Measurements from ENCODE around the gene C6.

C6 gene

DNA sequence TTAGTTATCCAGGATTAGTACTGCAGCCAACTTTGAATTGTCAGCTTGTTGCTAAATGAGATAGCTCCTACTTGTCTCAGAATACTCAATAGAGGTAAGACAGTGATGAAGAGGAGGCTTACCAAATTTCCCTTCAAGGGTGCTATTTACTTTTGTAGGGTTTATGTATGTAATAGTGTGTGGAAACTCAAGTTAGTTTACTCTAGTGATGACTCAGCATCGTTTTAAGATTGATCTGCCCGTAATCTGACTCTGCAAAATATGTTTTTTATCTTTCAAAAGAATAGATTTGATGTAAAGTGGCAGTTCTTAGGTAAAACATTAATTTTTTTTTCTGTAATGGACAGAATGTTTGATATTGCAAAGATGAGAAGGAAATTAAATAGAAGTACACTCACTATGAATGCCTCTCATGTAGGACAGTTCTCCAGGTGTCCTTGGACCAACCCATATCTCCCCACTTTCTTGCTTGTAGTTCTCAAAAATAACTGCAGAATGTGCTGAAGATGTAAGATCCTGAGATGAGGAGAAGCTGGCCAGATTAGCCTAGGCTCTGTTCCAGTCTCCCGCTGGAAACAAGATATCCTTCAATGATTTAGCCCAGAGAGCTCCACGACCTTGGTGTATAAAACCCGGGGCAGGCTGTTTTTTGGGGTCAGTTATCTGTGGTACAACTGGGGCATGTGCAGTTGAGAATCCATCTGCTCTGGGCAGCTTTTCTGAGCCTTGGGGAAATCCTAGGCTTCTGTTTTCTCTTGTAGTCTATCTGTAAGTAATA lies 117.8 kb downstream of the C6 start:
- no peak for ATAC-seq
- no peak for TF ChIP-seq ZNF565 (CRISPR knock-in tag; conservative IDR thresholded peaks at IDR 0.05; ENCODE audit: low read depth)
- TF ChIP-seq PPARA (CRISPR knock-in tag; IDR thresholded peaks at IDR 0.05; ENCODE audit: borderline replicate concordance), result no peak
- TF ChIP-seq TOX (CRISPR knock-in tag; IDR thresholded peaks at IDR 0.05; ENCODE audit: borderline replicate concordance), result no peak
- TF ChIP-seq ISL1 (CRISPR knock-in tag; IDR thresholded peaks at IDR 0.05), result no peak
- TF ChIP-seq, protein P1, sequence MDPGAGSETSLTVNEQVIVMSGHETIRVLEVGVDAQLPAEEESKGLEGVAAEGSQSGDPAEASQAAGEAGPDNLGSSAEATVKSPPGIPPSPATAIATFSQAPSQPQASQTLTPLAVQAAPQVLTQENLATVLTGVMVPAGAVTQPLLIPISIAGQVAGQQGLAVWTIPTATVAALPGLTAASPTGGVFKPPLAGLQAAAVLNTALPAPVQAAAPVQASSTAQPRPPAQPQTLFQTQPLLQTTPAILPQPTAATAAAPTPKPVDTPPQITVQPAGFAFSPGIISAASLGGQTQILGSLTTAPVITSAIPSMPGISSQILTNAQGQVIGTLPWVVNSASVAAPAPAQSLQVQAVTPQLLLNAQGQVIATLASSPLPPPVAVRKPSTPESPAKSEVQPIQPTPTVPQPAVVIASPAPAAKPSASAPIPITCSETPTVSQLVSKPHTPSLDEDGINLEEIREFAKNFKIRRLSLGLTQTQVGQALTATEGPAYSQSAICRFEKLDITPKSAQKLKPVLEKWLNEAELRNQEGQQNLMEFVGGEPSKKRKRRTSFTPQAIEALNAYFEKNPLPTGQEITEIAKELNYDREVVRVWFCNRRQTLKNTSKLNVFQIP (CRISPR knock-in tag; IDR thresholded peaks at IDR 0.05; ENCODE audit: borderline replicate concordance, low read depth), result no peak
- no peak for TF ChIP-seq ZNF70 (CRISPR knock-in tag; IDR thresholded peaks at IDR 0.05)
- TF ChIP-seq BACH2 (CRISPR knock-in tag; IDR thresholded peaks at IDR 0.05; ENCODE audit: borderline replicate concordance), result no peak
- TF ChIP-seq ZC3H10 (CRISPR knock-in tag; IDR thresholded peaks at IDR 0.05), result no peak

GRCh38 chr5:41094871-41095270 lies 118.5 kb downstream of the C6 start:
- TF ChIP-seq, protein P1 (CRISPR knock-in tag; IDR thresholded peaks at IDR 0.05; ENCODE audit: borderline replicate concordance, low read depth), result no peak
- no peak for TF ChIP-seq BACH2 (CRISPR knock-in tag; IDR thresholded peaks at IDR 0.05; ENCODE audit: borderline replicate concordance)
- TF ChIP-seq TSHZ2 (CRISPR knock-in tag; IDR thresholded peaks at IDR 0.05), result no peak
- no peak for TF ChIP-seq ISL1 (CRISPR knock-in tag; IDR thresholded peaks at IDR 0.05)
- TF ChIP-seq ESRRG (CRISPR knock-in tag; IDR thresholded peaks at IDR 0.05), result no peak
- TF ChIP-seq ZC3H10 (CRISPR knock-in tag; IDR thresholded peaks at IDR 0.05), result no peak
- TF ChIP-seq ZNF8 (CRISPR knock-in tag; IDR thresholded peaks at IDR 0.05), result no peak
- TF ChIP-seq TOX (CRISPR knock-in tag; IDR thresholded peaks at IDR 0.05; ENCODE audit: borderline replicate concordance), result no peak
- no peak for ATAC-seq

GRCh38 chr5:41093803-41094202 lies 119.5 kb downstream of the C6 start:
- ATAC-seq, result no peak
- no peak for TF ChIP-seq TOX (CRISPR knock-in tag; IDR thresholded peaks at IDR 0.05; ENCODE audit: borderline replicate concordance)
- no peak for TF ChIP-seq CSRNP3 (CRISPR knock-in tag; IDR thresholded peaks at IDR 0.05)
- TF ChIP-seq RARB (CRISPR knock-in tag; IDR thresholded peaks at IDR 0.05), result no peak
- no peak for TF ChIP-seq GLIS3 (CRISPR knock-in tag; IDR thresholded peaks at IDR 0.05)
- no peak for TF ChIP-seq OSR1 (CRISPR knock-in tag; IDR thresholded peaks at IDR 0.05)
- no peak for TF ChIP-seq SNAI2 (CRISPR knock-in tag; IDR thresholded peaks at IDR 0.05)
- no peak for TF ChIP-seq ZNF8 (CRISPR knock-in tag; IDR thresholded peaks at IDR 0.05)
- no peak for TF ChIP-seq TCF4 (CRISPR knock-in tag; IDR thresholded peaks at IDR 0.05; ENCODE audit: borderline replicate concordance)
- TF ChIP-seq, protein P2, sequence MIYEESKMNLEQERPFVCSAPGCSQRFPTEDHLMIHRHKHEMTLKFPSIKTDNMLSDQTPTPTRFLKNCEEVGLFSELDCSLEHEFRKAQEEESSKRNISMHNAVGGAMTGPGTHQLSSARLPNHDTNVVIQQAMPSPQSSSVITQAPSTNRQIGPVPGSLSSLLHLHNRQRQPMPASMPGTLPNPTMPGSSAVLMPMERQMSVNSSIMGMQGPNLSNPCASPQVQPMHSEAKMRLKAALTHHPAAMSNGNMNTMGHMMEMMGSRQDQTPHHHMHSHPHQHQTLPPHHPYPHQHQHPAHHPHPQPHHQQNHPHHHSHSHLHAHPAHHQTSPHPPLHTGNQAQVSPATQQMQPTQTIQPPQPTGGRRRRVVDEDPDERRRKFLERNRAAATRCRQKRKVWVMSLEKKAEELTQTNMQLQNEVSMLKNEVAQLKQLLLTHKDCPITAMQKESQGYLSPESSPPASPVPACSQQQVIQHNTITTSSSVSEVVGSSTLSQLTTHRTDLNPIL (CRISPR knock-in tag; IDR thresholded peaks at IDR 0.05; ENCODE audit: low read depth), result no peak
- no peak for TF ChIP-seq PPARA (CRISPR knock-in tag; IDR thresholded peaks at IDR 0.05; ENCODE audit: borderline replicate concordance)
- TF ChIP-seq ZNF70 (CRISPR knock-in tag; IDR thresholded peaks at IDR 0.05), result no peak
- TF ChIP-seq, protein P1 (CRISPR knock-in tag; IDR thresholded peaks at IDR 0.05; ENCODE audit: borderline replicate concordance, low read depth), result no peak
